HG03354 (cell line): ENCODE measurements around the gene RASSF8.

ENCODE experiments used
- ATAC-seq: cut with Tn5 transposase; IDR thresholded peaks from one replicate; pipeline ENCODE4 v1.9.1; 2021; ENCODE audit warnings: mild to moderate bottlenecking; ENCODE audit not compliant: unreplicated experiment, poor library complexity, severe bottlenecking

The RASSF8 gene

GRCh38 chr12:26116829-26117715 lies 158.6 kb downstream of the RASSF8 start:
- no peak for ATAC-seq

- ATAC-seq = no peak
These were observed 159.8 kb downstream of the RASSF8 start for GRCh38 chr12:26118308-26118707.

GRCh38 chr12:26119391-26119989 lies 161.0 kb downstream of the RASSF8 start:
- ATAC-seq = peak; percentile 61

GRCh38 chr12:26120561-26121274 lies 162.2 kb downstream of the RASSF8 start:
- ATAC-seq = no peak

GRCh38 chr12:26121323-26122060 lies 163.0 kb downstream of the RASSF8 start:
- ATAC-seq = no peak

GRCh38 chr12:26122061-26122680 lies 163.7 kb downstream of the RASSF8 start:
- peak; percentile 34 for ATAC-seq

GRCh38 chr12:26122681-26123481 lies 164.4 kb downstream of the RASSF8 start:
- ATAC-seq = peak; percentile 15

GRCh38 chr12:26123482-26123980 lies 165.0 kb downstream of the RASSF8 start:
- no peak for ATAC-seq

- ATAC-seq = no peak
These were observed 166.2 kb downstream of the RASSF8 start, which contains the start of gene BHLHE41 for GRCh38 chr12:26124446-26125399. Gene BHLHE41 (minus strand): TSS chr12:26125037. CDS start chr12:26124779, 258 bp downstream.

- peak; percentile 26 for ATAC-seq
These were observed 167.2 kb downstream of the RASSF8 start for GRCh38 chr12:26125400-26126339.

- peak; percentile 39 for ATAC-seq
These were observed 168.1 kb downstream of the RASSF8 start for GRCh38 chr12:26126340-26127284.

GRCh38 chr12:26127404-26127803 lies 168.9 kb downstream of the RASSF8 start:
- ATAC-seq = no peak

- no peak for ATAC-seq
These were observed 169.7 kb downstream of the RASSF8 start for GRCh38 chr12:26128168-26128567.
